ENCODE results near the gene ZNF423. TPM values are rescaled to one million over a fixed set of nuclear protein-coding genes. Genes with fewer than 3 reads are reported as not detected.

Gene ZNF423
- total RNA-seq, 1 donor from 2014 or later, result 12.3 TPM

DNA sequence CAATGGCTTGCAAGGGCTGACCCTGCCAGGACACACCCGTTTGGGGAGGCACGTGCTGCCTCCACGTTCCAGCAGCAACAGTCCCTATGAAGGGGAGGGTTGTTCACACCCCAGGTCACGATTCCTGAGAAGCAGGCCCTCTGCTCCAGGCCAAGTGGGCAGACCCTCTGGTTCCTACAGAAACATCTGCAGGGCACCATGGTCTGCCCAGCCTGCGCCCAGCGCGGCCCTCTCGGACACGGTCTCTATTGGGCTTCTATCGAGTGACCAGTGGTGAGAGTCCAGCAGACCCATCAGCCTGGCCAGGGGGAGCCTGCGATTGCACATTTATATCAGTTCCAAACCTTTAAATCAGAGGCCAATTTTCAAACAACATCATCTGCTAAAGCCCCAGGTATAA is 128.3 kb downstream of the ZNF423 start:
- no peak for DNase-seq (ENCODE audit: low spot score)

DNA sequence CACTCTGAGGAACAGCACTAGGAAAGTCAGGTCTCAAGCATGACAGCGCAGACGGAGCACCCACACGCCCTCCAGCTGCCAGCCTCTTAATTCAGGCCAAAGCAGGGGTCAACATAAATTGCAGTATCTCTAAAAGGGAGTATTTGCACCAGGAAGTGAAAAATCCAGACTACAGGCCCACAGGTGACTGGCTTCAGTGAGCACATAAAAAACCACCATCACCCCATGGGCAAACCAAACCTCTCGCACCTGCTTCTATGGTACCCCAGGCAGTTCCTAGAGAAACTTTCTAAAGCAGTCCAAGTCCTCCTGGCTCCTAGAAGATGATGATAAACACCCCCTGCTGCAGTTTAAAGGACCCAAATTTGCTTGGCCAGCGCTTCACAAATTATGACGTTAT is 129.8 kb downstream of the ZNF423 start:
- no peak for DNase-seq (ENCODE audit: low spot score)

DNA sequence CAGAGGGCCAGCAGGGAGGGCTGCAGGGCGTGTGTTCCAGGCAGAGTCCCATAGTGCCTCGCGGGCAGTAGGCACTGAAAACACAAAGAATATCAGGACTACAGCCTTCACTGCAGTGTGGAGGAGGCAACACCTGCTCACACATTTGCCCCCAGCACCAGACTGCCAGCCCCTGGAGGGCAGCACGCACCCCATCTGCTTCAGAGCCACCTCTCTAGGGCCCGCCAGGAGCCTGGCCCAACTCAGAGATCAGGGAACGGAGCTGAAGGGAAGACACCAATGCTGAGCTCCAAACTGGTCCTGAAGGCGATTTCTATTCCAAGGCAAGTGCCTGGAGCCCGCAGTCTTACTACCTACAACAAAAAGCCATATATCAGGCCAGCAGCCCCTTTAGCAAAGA is 130.3 kb downstream of the ZNF423 start:
- no peak for DNase-seq (ENCODE audit: low spot score)

DNA sequence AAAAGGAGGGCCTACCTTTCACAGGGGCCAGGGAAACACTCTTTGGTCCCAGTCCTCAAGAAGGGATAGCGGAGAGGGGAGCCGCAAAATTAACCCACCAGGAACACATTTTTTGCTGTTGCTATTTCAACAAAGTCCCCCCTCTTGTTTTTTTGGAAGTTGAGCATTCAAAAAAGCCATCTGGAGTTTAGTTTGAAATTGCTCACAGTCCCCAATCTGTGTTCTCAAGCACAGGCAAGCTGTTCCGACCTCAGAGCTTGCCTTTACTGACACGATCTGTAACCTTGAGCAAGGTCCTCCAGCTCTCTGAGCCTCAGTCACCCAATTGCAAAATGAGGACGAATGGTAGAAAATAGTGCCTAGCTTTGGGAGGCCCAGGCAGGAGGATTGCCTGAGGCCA is 131.1 kb downstream of the ZNF423 start:
- DNase-seq (ENCODE audit: low spot score), result no peak

DNA sequence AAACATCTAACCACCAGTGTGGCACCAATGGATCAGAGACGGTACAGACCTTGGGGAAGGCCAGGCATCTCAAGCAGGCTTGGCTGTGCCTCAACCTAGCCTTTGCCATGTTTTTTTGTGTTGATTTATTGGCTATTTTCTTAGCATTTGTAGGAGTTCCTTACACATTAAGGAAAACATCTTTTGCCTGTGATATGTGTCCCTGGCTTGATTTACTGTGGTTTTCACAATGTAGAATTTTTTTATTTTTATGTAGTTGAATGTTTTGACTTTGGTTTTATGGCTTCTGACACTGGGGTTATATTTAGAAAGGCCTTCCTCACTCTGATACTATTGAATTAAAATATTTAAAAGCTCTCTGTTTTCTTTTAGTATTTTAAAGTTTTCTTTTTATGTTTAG is 132.6 kb downstream of the ZNF423 start:
- DNase-seq (ENCODE audit: low spot score), result no peak

DNA sequence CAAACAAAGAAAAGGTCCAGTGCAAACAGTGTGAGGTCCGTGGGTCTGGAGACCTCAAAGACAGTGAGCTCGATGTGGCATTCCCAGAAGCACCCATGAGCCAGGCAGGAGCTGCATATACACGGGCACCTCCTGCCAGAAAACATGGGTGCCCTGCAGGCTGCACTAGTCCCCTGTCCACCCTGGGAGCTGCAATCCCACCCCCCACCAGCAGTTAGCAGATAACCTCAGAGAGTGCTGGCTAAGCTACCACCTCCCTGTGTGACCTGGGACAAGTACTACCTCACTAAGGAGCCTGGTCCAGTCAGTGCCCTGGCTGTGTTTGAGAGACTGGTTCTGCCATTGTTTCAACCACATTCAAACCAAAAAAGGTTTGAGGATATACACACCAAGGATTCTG is 135.7 kb downstream of the ZNF423 start:
- DNase-seq (ENCODE audit: low spot score), result no peak

DNA sequence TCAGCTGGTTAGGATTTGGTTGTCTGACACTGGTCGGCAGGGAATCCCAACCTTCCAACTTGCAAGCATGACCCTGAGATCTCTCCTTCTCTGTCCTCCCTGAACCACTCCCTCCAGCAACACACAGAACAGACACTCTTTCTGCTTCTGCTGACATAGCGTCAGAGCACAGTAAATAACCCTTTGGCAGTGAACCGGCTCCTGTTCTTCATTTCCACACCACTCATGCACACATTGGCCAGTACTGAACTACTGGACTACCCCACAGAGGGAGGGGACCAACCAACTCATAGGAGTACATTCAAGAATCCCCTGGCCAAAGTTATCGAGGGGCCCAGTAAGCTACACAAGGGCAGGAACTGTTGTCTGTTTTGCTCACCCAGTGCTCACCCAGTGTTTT is 138.2 kb downstream of the ZNF423 start:
- DNase-seq (ENCODE audit: low spot score), result peak; percentile 65

DNA sequence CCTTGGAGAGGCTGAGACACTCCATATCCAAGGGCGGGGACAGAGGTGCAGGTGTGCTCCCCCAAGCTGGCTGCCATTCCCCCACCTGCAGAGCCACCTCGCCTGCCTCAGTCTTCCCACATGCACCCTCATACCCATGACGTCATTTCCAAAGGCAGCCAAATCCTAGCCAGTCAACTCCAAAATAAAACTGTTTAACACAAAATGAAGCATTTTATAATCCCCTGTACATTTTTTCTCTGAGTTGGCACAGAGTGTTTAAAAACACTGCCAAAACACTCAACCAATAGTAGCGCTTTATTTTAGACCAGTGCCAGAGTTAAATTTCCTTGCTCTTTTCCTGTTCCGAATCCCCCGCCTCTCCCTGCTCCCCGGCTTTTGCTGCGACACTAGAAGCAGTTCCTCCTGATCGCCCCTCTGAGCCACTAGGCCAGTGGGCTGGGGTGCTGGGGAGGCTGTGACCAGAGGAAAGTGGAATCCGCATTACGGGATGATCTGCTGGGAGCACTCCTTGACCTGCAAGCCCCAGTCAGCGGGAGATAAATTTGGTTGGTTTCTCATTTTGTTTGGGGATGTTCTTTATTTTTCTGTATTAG is 139.5 kb downstream of the ZNF423 start:
- no peak for DNase-seq (ENCODE audit: low spot score)

DNA sequence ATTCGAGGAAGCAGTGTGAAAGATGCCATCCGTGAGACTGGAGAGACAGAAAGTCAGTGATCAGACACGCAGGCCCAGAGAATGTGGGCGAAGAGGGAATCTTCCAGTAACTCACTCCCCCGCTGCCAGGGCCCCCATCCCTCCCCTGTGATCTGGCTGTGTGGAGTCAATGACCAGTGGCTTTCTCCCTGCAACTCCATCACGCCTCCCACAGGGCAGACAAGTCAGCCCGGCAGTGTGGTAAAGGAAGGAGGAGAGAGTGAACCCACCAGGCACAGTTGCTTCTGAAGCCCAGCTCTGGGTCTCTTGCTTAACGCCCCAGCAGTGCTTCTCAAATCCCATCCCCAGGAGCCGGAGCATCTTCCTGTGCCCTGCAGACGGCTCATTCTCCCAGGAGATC is 142.1 kb downstream of the ZNF423 start:
- DNase-seq (ENCODE audit: low spot score), result no peak

DNA sequence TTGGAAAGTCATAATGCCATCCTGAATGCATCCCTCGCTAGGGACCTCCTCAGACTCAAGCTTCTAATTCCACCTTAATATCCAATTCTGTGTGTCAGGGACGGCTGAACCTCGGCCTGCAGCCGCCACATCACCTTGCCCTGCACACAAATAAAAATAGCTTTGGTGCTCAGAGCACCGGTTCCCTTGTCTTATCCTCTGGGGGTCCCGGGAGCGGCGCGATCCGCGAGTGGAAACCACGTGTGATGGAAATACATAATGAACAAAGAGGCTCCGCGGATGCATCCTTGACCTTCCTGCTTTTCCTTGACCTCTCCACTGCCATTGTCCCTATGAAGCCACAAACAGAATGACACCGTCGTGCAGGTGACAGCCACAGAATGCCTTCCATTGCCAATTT is 143.4 kb downstream of the ZNF423 start:
- DNase-seq (ENCODE audit: low spot score), result no peak

DNA sequence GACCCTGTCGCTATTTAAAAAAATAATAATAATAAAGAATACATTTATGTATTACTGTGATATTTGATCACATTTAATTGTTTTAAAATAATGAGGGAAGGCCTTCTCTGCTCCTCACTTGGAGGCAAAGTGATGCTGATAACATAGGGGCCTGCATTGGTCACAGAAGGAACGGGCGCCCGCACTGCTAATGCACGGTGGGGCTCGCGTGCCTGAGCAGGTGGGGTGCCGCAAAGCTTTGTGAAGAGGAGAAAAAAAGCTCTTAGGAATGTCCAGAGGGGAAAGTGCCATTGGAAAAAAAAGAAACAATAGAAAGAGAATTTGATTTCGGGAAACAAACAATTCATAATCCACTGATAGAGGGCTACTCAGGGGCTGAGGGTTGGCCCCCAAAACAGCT is 143.8 kb downstream of the ZNF423 start:
- DNase-seq (ENCODE audit: low spot score), result no peak

DNA sequence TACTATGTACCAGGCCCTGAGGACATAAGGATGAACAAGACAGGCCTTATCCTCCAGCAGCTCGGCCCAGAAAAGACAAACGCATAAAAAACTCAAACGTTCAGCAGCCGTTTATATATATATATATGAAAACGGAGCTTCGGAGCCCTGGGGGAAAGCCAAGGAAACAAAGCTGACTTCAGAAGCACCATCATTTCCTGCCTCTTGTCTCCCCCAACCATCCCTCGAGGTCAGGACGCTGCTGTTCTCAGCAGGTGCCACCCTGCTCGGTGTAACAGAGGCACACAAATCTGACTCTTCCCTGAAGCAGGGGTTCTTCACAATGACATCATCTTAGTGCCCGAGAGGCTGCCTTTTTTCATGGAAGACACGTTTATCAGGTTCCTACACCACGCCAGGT is 146.9 kb downstream of the ZNF423 start:
- DNase-seq (ENCODE audit: low spot score), result no peak

DNA sequence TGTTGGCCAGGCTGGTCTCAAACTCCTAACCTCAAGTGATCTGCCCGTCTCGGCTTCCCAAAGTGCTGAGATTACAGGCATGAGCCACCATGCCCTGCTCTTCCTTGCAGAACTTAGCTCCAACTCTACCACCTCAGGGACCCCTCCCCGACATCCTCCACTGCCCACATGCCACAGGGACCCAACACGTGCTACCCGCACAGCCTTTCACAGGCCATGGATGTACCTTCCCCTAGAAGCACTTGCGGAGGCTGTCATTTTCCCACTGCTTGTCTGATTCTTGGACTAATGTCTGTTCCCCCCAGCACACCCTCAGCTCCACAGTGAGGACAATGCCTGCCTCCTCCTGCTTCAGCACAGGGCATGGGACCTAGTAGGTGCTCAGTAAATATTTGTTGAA is 147.4 kb downstream of the ZNF423 start:
- no peak for DNase-seq (ENCODE audit: low spot score)

DNA sequence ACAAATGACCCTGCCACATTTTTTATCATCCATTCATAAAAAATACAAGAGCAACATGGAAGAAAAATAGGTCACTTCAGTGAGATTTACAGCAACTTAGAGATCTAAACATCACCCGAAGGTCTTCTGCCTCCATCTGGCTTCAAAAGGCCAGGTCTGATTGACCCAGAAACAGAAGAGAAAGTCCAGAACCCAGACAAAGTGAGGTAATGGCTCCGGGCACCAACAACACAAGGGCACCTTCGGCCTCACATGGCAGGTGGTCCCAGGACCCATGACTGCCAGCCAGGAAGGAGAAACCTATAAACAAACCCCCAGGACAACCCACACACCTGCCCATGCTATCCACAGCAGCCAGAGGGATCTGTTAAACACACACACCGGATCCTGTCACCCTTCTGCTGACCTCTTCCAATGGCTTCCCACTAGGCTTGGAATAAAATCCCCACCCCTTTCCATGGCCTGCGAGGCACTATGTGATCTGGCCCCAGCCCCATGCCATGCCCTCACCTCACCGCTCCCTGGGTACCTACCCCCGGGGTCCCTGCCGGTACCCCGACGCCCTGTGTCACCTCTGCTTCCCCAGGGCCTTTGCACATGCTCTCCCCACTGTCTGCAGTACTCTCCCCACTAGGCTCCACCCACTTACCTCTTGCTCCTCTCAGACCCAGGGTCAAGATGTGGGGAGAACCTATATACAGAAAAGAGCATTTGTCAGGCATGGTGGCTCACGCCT is 149.1 kb downstream of the ZNF423 start:
- DNase-seq (ENCODE audit: low spot score), result no peak

DNA sequence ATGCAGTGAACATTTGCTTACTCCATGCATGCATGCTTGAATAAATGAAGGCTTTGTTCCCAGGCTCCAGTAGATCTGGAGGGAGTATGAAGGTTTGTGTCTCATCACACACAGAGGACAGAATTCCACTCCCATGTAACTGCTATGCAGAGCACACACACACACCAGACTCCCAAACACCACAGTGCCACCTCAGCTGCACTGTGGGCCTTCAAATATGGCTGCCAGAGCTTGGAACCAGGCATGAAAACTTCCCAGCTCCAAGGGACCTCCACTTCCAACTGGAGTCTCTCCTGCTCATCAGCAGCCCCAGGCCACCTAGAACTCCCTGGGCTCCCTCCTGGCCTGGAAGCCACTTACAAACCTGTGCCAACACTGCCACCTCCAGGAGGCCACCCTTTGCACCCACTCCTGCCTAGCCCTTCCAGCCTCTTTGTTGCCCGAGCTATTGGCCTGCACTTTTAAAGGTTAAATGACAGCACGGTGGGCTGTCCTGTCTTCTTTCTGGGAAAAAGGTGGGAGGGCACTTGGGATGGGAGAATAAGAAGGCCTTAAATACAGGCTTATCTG is 151.2 kb downstream of the ZNF423 start:
- DNase-seq (ENCODE audit: low spot score), result no peak

DNA sequence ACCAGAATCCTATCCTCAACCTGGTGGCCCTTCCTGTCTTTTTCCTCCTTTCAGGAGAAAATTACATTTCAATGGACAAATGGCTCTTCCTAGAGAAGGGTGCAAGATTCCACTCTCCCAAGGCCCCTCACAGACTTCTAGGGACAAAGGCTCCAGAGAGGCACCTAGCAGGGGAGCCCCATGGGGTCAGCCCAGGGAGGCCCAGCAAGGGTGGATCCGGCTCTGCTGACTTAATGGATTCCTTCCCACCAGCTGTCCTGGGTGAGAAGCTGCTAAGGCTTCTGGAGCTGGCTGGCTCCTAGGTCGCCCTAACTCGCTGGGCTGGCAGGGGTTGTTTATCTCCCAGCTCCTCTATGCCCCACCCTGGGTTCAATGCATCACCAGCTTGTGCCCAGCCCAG is 152.4 kb downstream of the ZNF423 start:
- peak; percentile 26 for DNase-seq (ENCODE audit: low spot score)

DNA sequence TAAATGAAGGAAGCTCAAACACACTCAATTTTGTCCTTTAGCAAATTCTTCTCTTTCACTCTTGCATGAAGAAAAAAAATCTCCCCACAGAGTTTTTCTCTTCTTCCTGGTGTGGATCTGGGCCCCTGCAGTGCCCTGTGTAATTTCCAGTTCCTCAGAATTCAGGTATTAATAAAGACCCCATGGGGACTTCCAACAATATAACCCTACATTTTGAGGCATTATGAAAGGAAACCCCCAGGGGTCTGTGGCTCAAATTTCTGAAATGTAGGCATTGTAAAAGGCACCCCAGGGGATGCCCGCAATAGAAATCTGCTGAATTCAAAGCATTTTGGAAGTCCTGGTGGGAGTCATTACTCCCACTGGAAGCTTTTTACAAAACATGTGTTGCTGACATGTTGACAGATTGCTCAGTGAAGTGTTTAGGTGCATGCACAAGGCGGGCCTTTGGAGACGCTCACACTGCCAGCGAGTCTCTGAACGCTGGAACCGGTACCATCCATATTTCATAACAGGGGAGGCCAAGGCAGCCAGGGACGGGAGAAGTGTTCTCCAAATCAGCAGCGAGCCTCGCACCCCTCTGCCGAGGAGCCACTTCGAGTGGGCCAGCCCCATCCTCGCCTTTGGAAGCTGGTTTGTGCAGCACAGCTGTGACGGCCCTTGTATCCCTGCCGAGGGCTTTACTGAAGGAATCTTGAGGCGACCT is 154.0 kb downstream of the ZNF423 start:
- peak; percentile 92 for DNase-seq (ENCODE audit: low spot score)

DNA sequence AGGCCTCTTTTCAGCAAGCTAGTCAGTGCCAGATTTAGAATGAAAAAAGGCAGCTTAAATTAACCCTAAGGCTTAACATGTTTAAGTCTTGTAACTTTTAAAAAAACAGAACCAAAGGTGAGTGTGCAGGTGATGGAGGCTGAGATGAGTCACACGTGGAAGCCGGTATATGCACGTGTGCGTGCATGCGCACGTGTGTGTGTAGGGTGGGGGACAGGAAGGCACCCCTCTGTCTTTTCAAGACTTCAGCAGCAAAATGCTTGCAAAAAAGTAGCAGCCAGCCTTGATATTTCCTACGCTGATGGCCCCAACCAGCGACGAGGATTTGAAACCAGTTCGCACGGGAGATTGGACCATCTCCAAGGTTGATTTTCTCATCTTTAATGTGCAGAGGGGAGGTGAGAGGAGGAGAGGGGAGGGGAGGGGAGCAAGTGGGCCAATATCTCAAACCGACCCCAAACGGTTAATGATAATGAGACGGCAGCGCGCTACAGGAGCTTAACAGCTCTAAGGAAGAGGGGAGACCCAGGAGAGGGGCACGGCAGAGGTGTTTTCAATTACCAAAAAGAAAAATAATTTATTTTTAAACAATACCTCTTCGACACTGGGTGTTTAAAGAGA is 154.7 kb downstream of the ZNF423 start:
- DNase-seq (ENCODE audit: low spot score), result no peak

DNA sequence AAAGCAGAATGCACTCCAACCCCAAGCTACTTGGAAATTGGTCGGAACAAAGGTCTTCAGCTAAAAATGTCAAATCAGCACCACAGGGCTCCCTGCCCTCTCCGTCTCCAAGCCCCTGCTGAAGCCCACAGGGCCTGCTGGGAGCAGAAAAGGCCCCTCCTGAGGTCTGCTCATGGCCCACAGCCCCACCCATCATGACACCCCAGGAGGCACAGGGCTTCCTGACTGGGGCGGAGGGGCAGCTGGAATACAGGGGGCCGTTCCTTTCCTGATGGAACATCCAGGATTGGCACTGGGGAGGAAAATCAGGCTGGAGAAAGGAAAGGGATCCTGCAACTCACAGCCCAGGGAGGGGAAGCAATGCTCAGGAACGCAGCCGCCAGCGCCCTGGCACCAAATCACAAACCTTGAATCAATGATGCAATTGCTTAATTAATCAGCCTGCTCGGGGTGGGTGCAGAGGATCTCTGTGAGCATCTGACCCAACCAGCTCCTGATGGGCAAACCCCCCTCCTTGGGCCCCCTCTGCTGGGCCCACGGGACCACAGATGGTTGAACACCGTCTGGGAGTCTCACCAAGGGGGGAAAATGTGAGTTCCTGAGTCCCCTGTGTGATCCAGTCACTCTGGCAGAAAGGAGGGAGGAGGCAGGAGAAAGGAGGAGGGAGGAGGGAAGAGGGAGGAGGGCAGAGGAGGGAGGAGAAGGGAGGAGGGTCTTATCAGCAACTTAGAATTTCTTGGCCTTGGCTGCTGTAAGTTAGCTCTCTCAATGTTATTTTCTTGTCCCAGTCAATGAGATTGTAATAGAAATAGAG is 155.5 kb downstream of the ZNF423 start:
- DNase-seq (ENCODE audit: low spot score), result peak; percentile 91

DNA sequence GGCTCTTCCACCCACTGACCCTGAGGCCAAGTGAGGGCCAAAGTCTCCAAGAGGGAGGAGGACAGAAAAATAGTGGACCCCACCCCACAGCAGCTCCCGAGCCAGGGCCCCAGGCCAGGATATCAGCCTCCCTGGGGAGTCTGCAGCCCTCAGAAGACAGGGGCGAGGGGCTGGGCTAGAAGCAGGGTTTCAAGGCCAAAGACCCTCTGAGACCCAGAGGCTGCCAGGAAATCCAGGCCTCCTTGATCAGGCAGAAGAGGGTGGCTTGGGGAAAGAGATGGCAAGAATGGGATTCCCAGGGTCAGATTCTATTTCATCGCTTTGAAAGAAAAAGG is 156.1 kb downstream of the ZNF423 start:
- peak; percentile 33 for DNase-seq (ENCODE audit: low spot score)

Measured in umbilical cord (tissue), 2 donors.